Activated CD4-positive, alpha-beta memory T cell treated with anti-CD3 and anti-CD28 coated beads for 36 hours (primary cell): ENCODE data around the gene DNAAF8. TPM values are rescaled to one million over a fixed set of nuclear protein-coding genes. Genes with fewer than 3 reads are reported as not detected.

Experiments
- CTCF ChIA-PET: fragments of 350-600 bp; sonication (Branson Sonifier 250); formaldehyde crosslinking; loops from one replicate; lab custom pipeline; 2021; ENCODE audit warnings: antibody characterized with exemption, inconsistent platforms; lab: Charles Lee
- POLR2A ChIA-PET: fragments of 350-600 bp; sonication (Branson Sonifier 250); formaldehyde crosslinking; loops from one replicate; lab custom pipeline; 2021; ENCODE audit warnings: antibody characterized with exemption; lab: Charles Lee
- DNase-seq: peaks from one replicate; pipeline ENCODE4 v3.0.0-alpha.2; 2020
- H3K27ac Mint-ChIP-seq: one replicate; pipeline ENCODE4 v1.8.0; 2021; ENCODE audit warnings: mixed read lengths
- H3K27me3 Mint-ChIP-seq: one replicate; pipeline ENCODE4 v1.8.0; 2021; ENCODE audit warnings: mixed read lengths
- H3K36me3 Mint-ChIP-seq: one replicate; pipeline ENCODE4 v1.8.0; 2021; ENCODE audit warnings: mixed read lengths
- H3K4me1 Mint-ChIP-seq: one replicate; pipeline ENCODE4 v1.8.0; 2021; ENCODE audit warnings: low read depth, mixed read lengths
- H3K4me3 Mint-ChIP-seq: one replicate; pipeline ENCODE4 v1.8.0; 2021; ENCODE audit warnings: mild to moderate bottlenecking, mixed read lengths
- H3K9me3 Mint-ChIP-seq: one replicate; pipeline ENCODE4 v1.8.0; 2021; ENCODE audit warnings: mixed read lengths
- intact Hi-C: fragments of 100-400 bp; cut with micrococcal nuclease; formaldehyde crosslinking; loops from one replicate; pipeline ENCODE4 v1.15.1; 2023
- total RNA-seq, 2 experiments: library from RNA; stranded (reverse); gene quantifications; one replicate each; pipeline ENCODE4 v1.2.3, GENCODE V29; 2021

The DNAAF8 gene
- total RNA-seq, 2 experiments from 2014 or later: 0.31 TPM; not detected in 1

DNA sequence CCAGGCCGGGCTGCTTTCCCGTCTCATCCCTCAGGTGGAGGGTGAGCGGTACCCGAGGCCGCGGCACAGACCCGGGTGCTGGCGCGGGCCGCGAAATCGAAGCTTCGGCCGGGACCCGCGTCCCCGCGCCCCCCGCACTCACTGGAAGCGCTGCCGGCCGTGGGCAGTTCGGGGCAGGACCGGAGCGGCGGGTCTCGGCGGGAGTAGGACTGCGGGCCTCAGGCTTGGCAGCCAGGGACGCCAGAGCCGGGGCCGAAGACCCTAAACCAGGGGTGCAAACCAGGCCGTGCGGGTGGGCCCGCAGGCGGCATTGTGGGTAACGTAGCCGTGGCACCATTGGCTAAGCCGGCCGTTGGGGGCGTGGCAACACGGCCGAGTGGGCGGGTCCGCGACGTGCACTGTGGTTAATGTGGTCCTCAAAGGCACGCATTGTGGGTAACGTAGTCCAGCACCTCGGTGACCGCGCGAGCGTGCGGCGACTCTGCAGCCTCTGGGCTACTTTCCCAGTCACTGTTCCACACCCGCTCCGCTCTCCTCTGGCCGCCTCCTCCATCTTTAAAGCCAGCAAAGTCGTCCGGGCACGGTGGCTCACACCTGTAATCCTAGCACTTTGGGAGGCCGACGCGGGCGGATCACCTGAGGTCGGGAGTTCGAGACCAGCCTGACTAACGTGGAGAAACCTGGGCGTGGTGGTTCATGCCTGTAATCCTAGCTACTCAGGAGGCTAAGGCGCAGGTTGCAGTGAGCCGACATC lies 32.7 kb downstream of the DNAAF8 start, which contains the start of gene ZNF500:
TSS of gene ZNF500 (minus strand) at position 288 of the 754 bp plus-strand sequence. CDS start 1,184 bp downstream, outside the sequence.
- peaks cover 35% of the 10 kb centered on the region for H3K4me1 Mint-ChIP-seq
- no peaks in the 10 kb centered on the region for H3K27me3 Mint-ChIP-seq
- POLR2A ChIA-PET: interaction anchor here (0.5 to 1.8 kb wide), 4 partner anchors 32 to 228 kb away, joined by 3 to 9 read pairs (median 4); partner anchors contain the start of genes ANKS3, CDIP1 and DNAAF8
- H3K9me3 Mint-ChIP-seq: no peaks in the 10 kb centered on the region
- peak within 1 kb of the TSS; percentile 90 for H3K4me3 Mint-ChIP-seq
- H3K36me3 Mint-ChIP-seq: peaks cover 2% of the 10 kb centered on the region
- H3K27ac Mint-ChIP-seq: peak within 1 kb of the TSS; percentile 93
- intact Hi-C loops: loop anchor here (2.0 to 5.0 kb wide), 3 partner anchors 74 to 330 kb away; partner anchors contain the start of genes EEF2KMT, MGRN1 and NUDT16L1
- CTCF ChIA-PET: interaction anchor here (0.6 to 2.7 kb wide), 2 partner anchors 33 to 50 kb away, joined by 3 to 10 read pairs; partner anchors contain the start of genes ANKS3 and DNAAF8
- DNase-seq: peak; percentile 98

DNA sequence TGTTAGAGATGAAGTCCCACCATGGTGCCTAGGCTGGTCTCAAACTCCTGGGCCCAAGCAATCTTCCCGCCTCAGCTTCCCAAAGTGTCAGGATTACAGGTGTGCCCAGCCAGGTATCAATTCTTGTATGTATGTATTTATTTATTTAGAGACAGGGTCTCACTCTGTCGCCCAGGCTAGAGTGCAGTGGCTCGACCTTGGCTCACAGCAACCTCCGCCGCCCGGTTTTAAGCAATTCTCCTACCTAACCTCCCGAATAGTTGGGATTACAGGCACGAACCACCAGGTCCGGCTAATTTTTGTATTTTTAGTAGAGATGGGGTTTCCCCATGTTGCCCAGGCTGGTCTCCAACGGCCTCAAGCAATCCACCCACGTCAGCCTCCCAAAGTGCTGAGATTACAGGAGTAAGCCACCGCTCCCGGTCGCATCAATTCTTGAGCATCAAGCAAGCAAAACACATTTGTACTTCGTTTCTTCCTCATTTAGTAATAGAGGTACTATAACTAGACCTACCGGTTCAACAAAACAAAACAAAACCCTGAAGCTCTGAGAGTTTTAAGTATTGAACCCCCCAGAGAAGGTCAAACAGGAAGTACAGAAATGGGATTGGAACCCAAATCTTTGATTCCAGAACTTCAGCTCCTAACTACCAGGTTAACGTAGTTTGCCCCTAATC lies 33.7 kb downstream of the DNAAF8 start:
- peak; percentile 61 for DNase-seq
- Mint-ChIP-seq H3K4me1 (peaks cover 35% of the 10 kb centered on the region), H3K27me3 (no peaks in the 10 kb centered on the region), H3K27ac (peak overlapping the region; percentile 93), H3K36me3 (no peaks in the 10 kb centered on the region), H3K4me3 (peak overlapping the region; percentile 90), H3K9me3 (no peaks in the 10 kb centered on the region)
- intact Hi-C loops: loop anchor here (1.0 to 5.0 kb wide), 7 partner anchors 34 to 417 kb away; partner anchors contain the start of genes ANKS3, DNAAF8, EEF2KMT and GLYR1
- POLR2A ChIA-PET: interaction anchor here (0.7 to 1.8 kb wide), 4 partner anchors 33 to 266 kb away, joined by 3 to 9 read pairs (median 4); partner anchors contain the start of genes ANKS3, DNAAF8, NAGPA and ROGDI
- CTCF ChIA-PET: interaction anchor here (1.0 to 2.7 kb wide), 3 partner anchors 34 to 188 kb away, joined by 3 to 10 read pairs (median 4); partner anchors contain the start of genes ANKS3, DNAAF8 and MGRN1

DNA sequence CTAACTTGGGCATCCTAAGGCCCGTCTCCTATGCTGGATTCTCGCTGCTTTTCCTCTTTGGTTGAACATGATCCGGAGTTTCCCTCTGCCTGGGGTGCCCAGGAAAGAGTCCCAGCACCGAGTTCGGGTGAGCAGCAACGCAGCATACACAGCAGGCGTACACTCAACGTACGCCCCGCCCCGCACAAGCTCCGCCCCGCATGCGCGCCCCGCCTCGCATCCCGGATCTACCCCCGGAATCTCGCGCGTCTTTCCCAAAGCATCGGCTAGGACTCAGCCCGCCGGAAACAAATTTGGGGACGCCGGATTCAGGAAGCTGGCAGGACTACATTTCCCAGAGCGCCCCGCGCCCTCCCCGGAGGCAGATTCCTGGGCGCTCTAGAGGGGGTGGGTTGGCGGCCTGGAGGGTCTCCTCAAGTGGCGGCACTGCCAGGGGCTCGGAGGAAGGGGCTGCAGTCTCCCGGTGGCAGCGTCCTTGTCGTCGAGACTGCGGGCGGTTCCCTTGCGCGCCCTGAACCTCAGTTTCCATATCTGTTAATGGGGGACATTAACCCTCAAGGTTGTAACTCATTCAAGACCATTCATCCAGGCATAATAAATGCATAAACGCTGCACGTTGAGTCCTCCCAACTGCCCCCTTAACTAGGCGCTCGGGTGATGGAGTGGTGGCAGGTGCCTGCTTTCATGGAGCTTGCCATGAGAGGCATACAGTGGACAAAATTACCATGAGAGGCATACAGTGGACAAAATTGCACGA lies 34.4 kb downstream of the DNAAF8 start:
- DNase-seq: peak; percentile 94
- no peaks in the 10 kb centered on the region for H3K9me3 Mint-ChIP-seq
- intact Hi-C loops: loop anchor here (1.0 to 5.0 kb wide), 5 partner anchors 34 to 417 kb away; partner anchors contain the start of genes ANKS3, DNAAF8, EEF2KMT and GLYR1
- ChIA-PET POLR2A (interaction anchor here (0.7 to 1.8 kb wide), 4 partner anchors 34 to 265 kb away, joined by 3 to 9 read pairs (median 4); partner anchors contain the start of genes ANKS3, DNAAF8, NAGPA and ROGDI), CTCF (interaction anchor here (1.0 to 2.7 kb wide), 3 partner anchors 34 to 187 kb away, joined by 3 to 10 read pairs (median 4); partner anchors contain the start of genes ANKS3, DNAAF8 and MGRN1)
- no peaks in the 10 kb centered on the region for H3K27me3 Mint-ChIP-seq
- H3K4me3 Mint-ChIP-seq: peak overlapping the region; percentile 90
- peak overlapping the region; percentile 93 for H3K27ac Mint-ChIP-seq
- H3K4me1 Mint-ChIP-seq: peaks cover 35% of the 10 kb centered on the region
- H3K36me3 Mint-ChIP-seq: no peaks in the 10 kb centered on the region

GRCh38 chr16:4769306-4769638 lies 34.9 kb downstream of the DNAAF8 start:
- H3K4me1 Mint-ChIP-seq: peaks cover 31% of the 10 kb centered on the region
- intact Hi-C loops: loop anchor here (5.0 kb wide), 1 partner anchor 328 kb away; the partner anchor contains the start of gene EEF2KMT
- H3K27me3 Mint-ChIP-seq: no peaks in the 10 kb centered on the region
- no peak for DNase-seq
- H3K9me3 Mint-ChIP-seq: no peaks in the 10 kb centered on the region
- peak overlapping the region; percentile 28 for H3K27ac Mint-ChIP-seq
- ChIA-PET CTCF (no interaction called here), POLR2A (interaction anchor here (1.4 to 1.8 kb wide), 3 partner anchors 34 to 264 kb away, joined by 3 to 9 read pairs (median 3); partner anchors contain the start of genes ANKS3, DNAAF8 and ROGDI)
- peak overlapping the region; percentile 90 for H3K4me3 Mint-ChIP-seq
- no peaks in the 10 kb centered on the region for H3K36me3 Mint-ChIP-seq

- no peak for DNase-seq
- Mint-ChIP-seq H3K9me3 (no peaks in the 10 kb centered on the region), H3K4me1 (peaks cover 19% of the 10 kb centered on the region), H3K36me3 (no peaks in the 10 kb centered on the region), H3K27me3 (no peaks in the 10 kb centered on the region), H3K4me3 (no peak overlapping the region), H3K27ac (no peak overlapping the region)
- intact Hi-C loops: no loop called here
- ChIA-PET CTCF (no interaction called here), POLR2A (no interaction called here)
These were observed 37.3 kb downstream of the DNAAF8 start for GRCh38 chr16:4771646-4772045.

DNA sequence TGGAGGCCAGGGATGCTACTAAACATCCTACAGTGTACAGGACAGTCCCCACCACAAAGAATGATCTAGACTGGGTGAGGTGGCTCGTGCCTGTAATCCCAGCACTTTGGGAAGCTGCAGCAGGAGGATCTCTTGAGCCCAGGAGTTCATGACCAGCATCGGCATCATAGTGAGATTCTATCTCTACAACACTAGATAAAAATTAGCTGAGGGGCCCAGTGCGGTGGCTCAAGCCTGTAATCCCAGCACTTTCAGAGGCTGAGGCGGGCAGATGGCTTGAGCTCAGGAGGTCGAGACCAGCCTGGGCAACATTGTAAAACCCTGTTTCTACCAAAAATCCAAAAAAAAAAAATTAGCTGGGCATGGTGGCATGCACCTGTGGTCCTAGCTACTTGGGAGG lies 38.0 kb downstream of the DNAAF8 start:
- H3K27me3 Mint-ChIP-seq: no peaks in the 10 kb centered on the region
- POLR2A ChIA-PET: no interaction called here

DNA sequence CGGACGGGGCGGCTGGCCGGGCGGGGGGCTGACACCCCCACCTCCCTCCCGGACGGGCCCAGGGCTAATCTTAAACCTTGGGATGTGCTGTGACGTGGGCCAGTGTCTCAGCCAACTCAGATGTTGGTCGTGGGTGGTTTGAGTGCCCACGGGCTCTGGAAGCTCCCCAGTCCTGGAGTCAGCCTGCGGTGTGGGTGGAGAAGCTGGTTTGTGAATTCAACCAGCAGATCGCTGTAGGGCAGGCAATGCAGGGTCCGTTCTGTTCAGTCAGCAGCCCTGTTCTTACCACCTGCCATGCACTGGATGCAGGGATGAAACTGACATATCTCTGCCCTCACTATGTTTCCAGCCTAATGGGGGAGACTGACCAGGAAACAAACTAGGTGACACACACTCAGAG lies 40.7 kb downstream of the DNAAF8 start:
- intact Hi-C loops: no loop called here
- H3K4me3 Mint-ChIP-seq: no peak overlapping the region
- H3K27me3 Mint-ChIP-seq: no peaks in the 10 kb centered on the region
- ChIA-PET CTCF (no interaction called here), POLR2A (no interaction called here)
- no peaks in the 10 kb centered on the region for H3K9me3 Mint-ChIP-seq
- DNase-seq: no peak
- H3K27ac Mint-ChIP-seq: no peak overlapping the region
- H3K4me1 Mint-ChIP-seq: no peaks in the 10 kb centered on the region
- no peaks in the 10 kb centered on the region for H3K36me3 Mint-ChIP-seq

More for the DNA sequence above, 38.0 kb downstream of the DNAAF8 start:
- Mint-ChIP-seq H3K36me3 (no peaks in the 10 kb centered on the region), H3K4me1 (peaks cover 17% of the 10 kb centered on the region), H3K27ac (no peak overlapping the region), H3K9me3 (no peaks in the 10 kb centered on the region), H3K4me3 (no peak overlapping the region)
- DNase-seq: no peak
- CTCF ChIA-PET: interaction anchor here (0.7 kb wide), 1 partner anchor 184 kb away, joined by 3 read pairs; no protein-coding TSS in a partner anchor
- intact Hi-C loops: no loop called here

DNA sequence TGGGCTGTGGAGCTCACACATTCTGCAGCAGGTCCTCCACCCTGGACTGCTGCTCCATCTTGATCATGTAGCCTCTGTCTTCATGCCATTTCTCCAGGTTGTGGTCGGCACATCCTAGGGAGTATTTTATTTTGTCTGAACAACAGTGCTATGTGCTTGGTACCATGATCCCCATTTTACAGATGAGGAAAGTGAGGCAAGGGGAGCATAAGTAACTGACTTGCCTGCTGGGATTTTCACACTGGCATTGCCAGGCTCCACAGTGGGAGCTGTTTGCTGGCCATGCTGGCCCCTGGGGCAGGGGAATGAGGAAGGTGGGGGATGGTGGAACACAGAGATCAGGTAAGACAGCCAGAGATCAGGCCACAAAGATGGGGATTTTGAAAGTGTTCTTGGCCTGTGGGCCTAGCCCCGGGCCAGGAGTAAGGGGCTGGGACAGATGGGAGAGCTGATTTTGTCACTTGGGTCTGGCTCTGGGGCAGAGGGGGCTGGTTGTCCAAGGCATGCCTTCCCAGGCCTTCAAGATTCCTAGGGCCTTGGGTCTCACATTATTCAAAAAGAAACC lies 41.9 kb downstream of the DNAAF8 start:
- no peak overlapping the region for H3K27ac Mint-ChIP-seq
- ChIA-PET CTCF (no interaction called here), POLR2A (no interaction called here)
- H3K4me1 Mint-ChIP-seq: no peaks in the 10 kb centered on the region
- H3K27me3 Mint-ChIP-seq: no peaks in the 10 kb centered on the region
- H3K9me3 Mint-ChIP-seq: no peaks in the 10 kb centered on the region
- no peaks in the 10 kb centered on the region for H3K36me3 Mint-ChIP-seq
- intact Hi-C loops: no loop called here
- no peak overlapping the region for H3K4me3 Mint-ChIP-seq
- no peak for DNase-seq

DNA sequence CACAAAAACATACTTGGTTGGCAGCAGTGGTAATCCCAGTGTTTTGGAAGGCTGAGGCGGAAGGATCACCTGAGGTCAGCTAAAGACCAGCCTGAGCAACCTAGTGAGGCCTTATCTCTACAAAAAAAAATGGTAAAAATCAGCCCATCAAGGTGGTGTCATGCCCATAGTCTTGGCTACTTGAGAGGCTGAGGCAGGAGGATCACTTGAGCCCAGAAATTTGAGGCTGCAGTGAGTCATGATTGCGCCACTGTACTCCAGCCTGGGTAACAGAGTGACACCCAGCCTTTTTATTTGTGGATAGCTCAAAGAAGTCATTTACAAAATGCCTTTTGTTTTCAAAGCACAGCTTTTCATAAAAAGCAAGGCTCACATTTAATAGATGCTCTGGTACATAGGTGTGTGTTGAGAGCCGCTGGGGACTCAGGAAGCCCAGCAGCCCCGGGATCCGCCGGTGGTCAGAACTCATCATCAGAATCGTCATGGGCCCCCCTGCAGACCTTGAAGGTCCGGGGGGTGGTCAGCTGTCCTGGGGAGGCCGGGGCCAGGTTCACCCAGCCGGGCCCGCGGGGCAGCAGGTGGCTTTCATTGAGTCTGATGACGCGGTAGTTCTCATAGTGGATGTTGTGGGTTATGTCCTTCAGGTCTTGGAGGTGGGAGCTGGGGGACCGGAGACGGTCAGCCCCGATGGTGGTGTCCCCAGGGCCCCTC lies 43.2 kb downstream of the DNAAF8 start:
- intact Hi-C loops: no loop called here
- Mint-ChIP-seq H3K27me3 (no peaks in the 10 kb centered on the region), H3K4me3 (no peak overlapping the region), H3K4me1 (no peaks in the 10 kb centered on the region), H3K36me3 (no peaks in the 10 kb centered on the region), H3K9me3 (no peaks in the 10 kb centered on the region), H3K27ac (no peak overlapping the region)
- ChIA-PET CTCF (no interaction called here), POLR2A (no interaction called here)
- no peak for DNase-seq

GRCh38 chr16:4778050-4778392 lies 43.7 kb downstream of the DNAAF8 start:
- H3K9me3 Mint-ChIP-seq: no peaks in the 10 kb centered on the region
- POLR2A ChIA-PET: no interaction called here

More at GRCh38 chr16:4778050-4778392, 43.7 kb downstream of the DNAAF8 start:
- no peaks in the 10 kb centered on the region for H3K27me3 Mint-ChIP-seq
- no peak overlapping the region for H3K4me3 Mint-ChIP-seq
- no peak overlapping the region for H3K27ac Mint-ChIP-seq
- intact Hi-C loops: no loop called here
- CTCF ChIA-PET: no interaction called here
- H3K36me3 Mint-ChIP-seq: no peaks in the 10 kb centered on the region
- H3K4me1 Mint-ChIP-seq: no peaks in the 10 kb centered on the region
- no peak for DNase-seq
